GM21737 (cell line): Measurements from ENCODE around the gene SPTBN4.
"Not testable (repeated sequence)": the region's sequence is repeated elsewhere in the genome, so short reads cannot be mapped to it uniquely, and the experiment has no call there.

Experiments used
- ATAC-seq: cut with Tn5 transposase; IDR thresholded peaks from one replicate; pipeline ENCODE4 v1.9.1; 2021; ENCODE audit warnings: mild to moderate bottlenecking, moderate library complexity; ENCODE audit not compliant: unreplicated experiment

SPTBN4 gene

GRCh38 chr19:40613690-40614621 lies 147.2 kb downstream of the SPTBN4 start:
- peak; percentile 49 for ATAC-seq

GRCh38 chr19:40614622-40615411 lies 148.0 kb downstream of the SPTBN4 start:
- ATAC-seq: no peak

DNA sequence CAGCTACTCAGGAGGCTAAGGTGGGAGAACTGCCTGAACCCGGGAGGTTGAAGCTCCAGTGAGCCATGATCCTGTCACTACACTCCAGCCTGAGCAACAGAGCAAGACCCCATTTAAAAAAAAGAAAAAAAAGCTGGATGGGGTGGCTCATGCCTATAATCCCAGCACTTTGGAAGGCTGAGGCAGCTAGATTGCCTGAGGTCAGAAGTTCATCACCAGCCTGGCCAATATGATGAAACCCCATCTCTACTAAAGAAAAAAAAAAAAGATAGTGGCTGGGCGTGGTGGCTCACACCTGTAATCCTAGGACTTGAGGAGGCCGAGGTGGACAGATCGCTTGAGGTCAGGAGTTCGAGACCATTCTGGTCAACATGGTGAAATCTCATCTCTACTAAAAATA lies 149.4 kb downstream of the SPTBN4 start:
- no peak for ATAC-seq

DNA sequence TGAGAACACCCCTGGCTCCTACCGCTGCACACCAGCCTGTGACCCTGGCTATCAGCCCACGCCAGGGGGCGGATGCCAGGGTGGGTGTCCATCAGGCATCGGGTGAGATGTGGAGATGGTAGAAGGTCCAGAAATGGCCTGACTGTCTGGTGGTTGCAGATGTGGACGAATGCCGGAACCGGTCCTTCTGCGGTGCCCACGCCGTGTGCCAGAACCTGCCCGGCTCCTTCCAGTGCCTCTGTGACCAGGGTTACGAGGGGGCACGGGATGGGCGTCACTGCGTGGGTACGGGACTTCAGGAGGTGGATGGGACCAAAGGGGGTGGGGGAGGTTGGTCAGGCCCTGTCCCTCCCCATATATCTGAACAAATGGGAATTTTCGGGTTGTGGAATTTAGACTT lies 150.1 kb downstream of the SPTBN4 start:
- no peak for ATAC-seq

GRCh38 chr19:40617961-40618360 lies 151.2 kb downstream of the SPTBN4 start:
- ATAC-seq: no peak

- ATAC-seq: no peak
Measured at GRCh38 chr19:40619333-40620160, 152.7 kb downstream of the SPTBN4 start.

- no peak for ATAC-seq
Measured at GRCh38 chr19:40620161-40620485, 153.3 kb downstream of the SPTBN4 start.

DNA sequence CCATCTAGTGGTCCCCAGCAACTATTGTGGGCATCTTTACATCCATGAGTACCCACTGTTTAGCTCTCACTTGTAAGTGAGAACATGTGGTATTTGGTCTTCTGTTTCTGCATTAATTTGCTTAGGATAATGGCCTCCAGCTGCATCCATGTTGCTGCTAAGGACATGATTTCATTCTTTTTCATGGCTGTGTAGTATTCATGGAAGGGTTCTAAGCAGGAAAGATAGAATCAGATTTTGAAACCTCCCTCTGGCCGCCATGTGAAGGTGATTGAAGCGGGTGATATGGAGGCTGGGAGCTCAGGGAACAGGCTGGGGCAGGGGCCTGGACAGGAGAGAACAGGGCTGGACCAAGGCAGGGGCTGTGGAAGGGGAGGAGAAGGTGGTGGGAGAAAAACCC lies 154.5 kb downstream of the SPTBN4 start:
- ATAC-seq: no peak

GRCh38 chr19:40621966-40622772 lies 155.4 kb downstream of the SPTBN4 start:
- no peak for ATAC-seq

DNA sequence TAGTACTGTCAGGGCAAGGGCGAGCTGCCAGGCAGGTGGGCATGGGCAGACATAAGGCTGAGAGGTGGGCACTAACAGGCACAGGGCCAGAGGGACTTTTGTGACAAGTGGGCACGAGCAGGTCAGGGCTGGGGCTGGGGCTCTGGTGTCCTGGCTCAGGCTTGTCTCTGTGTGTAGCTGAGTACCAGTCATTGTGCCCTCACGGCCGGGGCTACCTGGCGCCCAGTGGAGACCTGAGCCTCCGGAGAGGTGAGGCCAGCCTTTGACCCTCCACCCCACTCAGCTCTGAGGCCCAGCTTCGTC lies 155.9 kb downstream of the SPTBN4 start:
- no peak for ATAC-seq

DNA sequence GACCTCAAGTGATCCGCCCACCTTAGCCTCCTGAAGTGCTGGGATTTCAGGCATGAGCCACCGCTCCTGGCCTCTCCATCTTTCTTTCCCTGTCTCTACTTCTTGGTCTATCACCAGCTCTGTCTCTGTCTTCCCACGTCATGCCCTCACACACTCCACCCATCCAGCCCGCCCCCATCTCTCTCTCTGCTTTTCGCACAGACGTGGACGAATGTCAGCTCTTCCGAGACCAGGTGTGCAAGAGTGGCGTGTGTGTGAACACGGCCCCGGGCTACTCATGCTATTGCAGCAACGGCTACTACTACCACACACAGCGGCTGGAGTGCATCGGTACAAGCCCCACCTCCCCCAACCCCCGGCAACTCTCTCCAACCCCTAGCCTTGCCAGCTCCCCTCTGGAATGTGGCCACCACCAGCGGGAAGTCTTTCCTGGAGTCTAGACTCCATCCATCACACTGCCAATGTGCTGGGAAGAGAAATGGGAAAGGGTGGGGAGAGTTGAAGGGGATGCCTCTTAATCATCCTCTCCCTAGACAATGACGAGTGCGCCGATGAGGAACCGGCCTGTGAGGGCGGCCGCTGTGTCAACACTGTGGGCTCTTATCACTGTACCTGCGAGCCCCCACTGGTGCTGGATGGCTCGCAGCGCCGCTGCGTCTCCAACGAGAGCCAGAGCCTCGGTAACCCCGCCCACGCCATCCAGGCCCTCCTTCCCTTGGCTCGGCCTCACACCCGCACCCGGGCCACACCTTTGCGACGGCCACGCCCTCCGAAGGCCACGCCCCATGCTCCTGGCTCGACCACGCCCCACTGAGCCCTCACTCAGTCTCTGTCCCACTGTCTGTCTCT lies 156.8 kb downstream of the SPTBN4 start:
- ATAC-seq: no peak

GRCh38 chr19:40624369-40625153 lies 157.8 kb downstream of the SPTBN4 start:
- not testable (repeated sequence) for ATAC-seq

GRCh38 chr19:40625406-40626120 lies 158.8 kb downstream of the SPTBN4 start:
- ATAC-seq: no peak
